KOPT-K1 (cell line): Measurements from ENCODE around the gene NAV2.

Source experiments
- H3K27ac ChIP-seq: fragments of 200-600 bp; sonication (generic); 2 replicates; pipeline ENCODE4 v1.5.1; 2016; ENCODE audit warnings: antibody characterized with exemption, mild to moderate bottlenecking, low read depth, low read length; ENCODE audit not compliant: poor library complexity, severe bottlenecking
- H3K36me3 ChIP-seq: fragments of 200-600 bp; sonication (generic); 2 replicates; pipeline ENCODE4 v1.5.1; 2017; ENCODE audit warnings: antibody characterized with exemption, mild to moderate bottlenecking, low read length, moderate library complexity; ENCODE audit not compliant: insufficient read depth
- H3K9me3 ChIP-seq: fragments of 200-600 bp; sonication (generic); 2 replicates; pipeline ENCODE4 v1.5.1; 2017; ENCODE audit warnings: antibody characterized with exemption, low read length, mild to moderate bottlenecking; ENCODE audit not compliant: insufficient read depth, poor library complexity, severe bottlenecking

Gene NAV2

DNA sequence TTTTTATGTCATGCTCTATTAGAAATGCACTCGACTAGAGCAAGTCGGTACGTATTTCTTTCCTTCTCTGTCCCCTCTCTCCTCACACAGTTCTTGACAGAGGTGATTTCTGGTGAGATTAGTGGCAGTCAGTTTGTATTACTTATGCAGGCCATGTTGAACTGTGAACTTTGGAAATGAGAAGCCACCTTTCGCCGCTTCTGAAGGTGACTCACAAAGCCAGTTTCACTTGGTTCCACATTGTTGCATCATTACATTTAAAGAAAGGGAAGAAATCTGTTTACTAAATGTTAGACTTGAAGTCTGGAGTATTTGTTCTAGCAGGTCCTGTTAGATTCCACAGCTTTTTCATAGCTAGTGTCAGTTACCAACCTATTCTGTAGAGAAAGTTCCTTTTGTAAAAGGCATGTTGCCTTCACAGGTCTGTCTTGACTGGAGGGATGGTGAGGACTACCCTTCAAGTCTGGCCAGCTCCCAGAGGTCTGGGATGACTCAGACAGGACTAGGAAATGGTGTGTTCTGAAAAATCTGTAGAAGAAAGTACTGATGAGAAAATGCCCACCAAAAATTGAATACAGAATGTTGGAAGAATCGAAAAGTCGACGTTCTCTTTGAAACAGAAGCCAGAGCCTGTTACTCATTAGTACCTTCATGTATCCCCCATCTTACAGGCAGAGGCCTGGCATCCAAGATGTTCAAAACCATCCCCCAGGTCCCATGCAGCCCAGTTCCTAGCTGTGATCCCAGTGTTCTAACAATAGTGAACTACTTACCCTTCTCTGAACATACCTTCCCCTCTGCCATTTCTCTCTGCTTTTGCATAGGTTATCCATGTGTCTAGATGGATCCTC, 266.3 kb downstream of the NAV2 start:
- Histone ChIP-seq H3K9me3 (no peaks in the 10 kb centered on the region), H3K36me3 (no peaks in the 10 kb centered on the region), H3K27ac (no peak overlapping the region)

DNA sequence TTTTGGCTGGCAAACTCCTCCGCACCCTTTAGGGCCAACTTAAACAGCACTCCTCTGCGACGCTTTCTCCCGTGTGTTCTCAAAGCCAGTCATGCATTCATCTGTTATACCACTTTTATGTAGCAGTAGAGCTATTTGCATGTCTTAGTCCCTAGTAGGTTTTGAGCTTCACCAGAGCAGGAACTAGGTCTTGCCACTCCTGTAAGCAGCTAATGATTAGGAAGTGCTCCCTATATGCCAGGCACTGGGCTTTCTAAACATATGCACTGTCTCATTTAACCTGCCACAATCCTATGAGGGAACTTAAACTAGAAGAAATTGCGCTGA, 266.8 kb downstream of the NAV2 start:
- Histone ChIP-seq H3K36me3 (no peaks in the 10 kb centered on the region), H3K27ac (no peak overlapping the region), H3K9me3 (no peaks in the 10 kb centered on the region)

DNA sequence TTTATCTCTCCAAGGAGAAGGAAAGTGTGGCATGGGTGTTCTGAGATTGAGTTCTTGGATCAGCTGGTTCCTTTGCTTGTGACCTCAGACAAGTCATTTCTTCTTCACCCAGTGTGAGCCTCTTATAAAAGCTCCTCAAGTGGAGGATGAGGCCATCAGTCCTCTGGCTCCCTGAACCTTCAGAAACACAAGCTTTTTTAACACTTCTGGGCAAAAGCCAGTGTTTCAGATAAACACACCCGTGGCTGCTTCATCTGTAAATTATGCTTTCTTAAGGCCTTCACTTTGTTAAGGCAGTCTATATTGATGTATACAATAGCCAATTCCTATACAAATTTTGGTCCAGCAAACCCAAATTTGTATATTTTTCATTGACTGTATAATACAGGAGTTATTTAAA, 267.8 kb downstream of the NAV2 start:
- Histone ChIP-seq H3K27ac (no peak overlapping the region), H3K36me3 (no peaks in the 10 kb centered on the region), H3K9me3 (no peaks in the 10 kb centered on the region)

DNA sequence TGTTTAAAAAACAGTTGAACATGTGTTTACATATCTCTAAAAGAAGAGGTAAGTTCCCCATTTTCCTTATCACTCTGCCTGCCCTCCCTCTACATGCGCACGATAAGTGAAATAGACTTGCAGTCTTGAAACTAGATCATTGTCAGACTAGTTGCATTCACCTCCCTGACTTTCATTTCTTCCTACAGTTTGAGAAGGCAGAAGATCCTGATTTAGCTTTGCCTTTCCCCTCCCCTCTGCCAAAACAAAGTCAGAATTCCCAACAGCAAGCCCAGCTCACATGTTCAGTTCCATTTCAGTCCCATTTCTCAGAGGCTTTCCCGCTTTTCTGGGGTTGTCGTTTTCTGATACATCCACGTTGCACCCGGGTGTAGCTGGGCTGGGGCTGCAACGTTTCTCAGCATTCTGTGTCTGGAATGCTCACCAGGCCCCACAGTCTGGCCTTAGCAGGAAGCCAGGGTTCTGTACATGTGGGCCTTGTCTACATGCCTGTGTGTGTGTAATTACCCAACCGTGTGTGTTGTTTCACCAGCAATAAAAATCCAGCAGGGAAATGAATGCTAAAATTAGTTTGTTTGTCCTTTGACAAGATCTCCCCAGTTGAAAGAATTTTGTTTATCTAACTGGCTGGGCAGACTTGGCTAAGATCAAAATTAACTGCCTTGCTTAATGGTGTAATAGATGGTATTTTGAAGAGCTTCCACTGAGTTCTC, 268.5 kb downstream of the NAV2 start:
- H3K9me3 ChIP-seq: no peaks in the 10 kb centered on the region
- no peaks in the 10 kb centered on the region for H3K36me3 ChIP-seq
- no peak overlapping the region for H3K27ac ChIP-seq

DNA sequence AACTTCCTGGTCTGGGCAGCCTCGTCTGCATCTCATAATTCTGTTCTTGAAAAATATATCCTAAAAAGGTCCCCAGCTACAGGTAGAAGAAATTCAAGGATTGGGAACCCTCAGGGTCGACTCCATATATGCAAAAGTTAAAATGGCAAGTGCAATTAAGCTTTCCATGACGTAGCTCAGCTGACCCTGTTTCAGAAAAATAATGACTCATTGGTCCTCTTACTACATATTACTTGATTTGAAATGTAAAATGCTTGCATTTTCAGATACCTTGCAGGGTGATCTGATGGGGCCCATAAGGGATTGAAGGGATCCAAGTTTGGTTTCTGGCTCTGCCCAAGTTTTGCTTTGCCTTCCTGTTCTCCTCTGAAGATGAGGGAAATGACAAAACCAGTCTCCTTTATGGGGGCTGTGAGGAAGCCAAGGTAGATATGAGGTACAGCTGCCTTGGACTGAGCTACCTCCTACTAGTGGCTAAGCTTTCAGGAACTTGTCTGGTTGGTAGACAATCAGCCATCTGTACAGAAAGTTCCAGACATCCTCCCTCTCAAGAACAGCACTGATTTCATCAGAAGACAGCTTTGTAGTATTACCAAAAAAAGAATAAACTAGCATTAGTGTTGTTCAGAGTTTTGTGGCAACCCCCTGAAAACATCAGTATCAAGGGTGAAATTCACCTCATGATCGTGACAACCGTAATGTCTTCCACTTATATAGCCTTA, 270.3 kb downstream of the NAV2 start:
- H3K36me3 ChIP-seq: no peaks in the 10 kb centered on the region
- H3K9me3 ChIP-seq: no peaks in the 10 kb centered on the region
- no peak overlapping the region for H3K27ac ChIP-seq

DNA sequence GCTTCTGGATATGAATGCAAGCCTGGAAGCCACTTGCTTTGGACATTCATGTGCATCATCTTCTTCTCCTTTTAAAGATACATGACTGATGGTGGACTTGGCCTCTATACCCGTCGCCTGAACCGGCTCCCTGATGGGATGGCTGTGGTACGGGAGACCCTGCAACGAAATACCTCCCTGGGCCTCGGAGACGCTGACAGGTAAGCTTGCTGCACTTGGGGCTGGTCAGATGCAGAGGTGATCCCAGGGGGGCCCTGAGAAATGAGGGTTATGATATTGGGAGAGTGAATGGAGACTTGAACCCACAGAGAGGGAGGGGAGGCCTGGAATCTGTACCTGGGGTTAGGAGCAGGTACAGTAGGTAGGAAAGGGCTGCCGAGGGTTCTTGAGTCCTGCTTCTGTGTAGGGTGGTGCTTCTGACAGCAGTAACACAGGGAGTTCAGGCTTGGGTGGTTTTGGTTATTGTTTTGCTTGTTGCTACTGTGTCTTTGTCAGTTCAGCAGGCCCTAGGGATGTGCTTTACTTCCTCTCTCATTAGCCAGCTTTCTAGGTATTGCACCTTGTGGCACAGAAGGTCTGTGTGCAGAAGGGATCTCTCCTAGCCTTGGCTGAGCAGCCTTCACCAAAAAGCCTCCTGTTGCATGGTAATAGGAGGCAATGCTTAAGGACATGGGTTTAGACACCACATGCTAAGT, 271.6 kb downstream of the NAV2 start:
- no peaks in the 10 kb centered on the region for H3K36me3 ChIP-seq

DNA sequence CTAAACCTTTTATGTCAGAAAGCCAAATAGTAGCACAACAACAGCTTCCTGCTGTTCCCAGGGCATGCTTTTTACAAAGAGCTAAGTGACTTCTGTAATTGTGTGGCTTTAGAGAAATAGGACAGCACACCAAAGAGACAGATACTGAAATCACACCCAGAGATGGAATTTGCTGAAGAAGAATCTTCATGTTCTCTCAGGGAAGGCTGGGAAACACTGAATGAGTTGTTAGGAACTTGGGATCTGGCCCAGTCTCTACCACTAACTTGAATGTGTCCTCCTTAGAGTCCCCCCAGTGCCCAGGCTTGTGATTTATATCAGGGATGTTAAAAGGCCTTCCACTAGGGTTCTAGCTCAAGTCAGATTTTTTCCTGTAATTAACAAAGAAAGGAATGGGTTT, 272.5 kb downstream of the NAV2 start:
- Histone ChIP-seq H3K9me3 (no peaks in the 10 kb centered on the region), H3K36me3 (no peaks in the 10 kb centered on the region), H3K27ac (no peak overlapping the region)

More for the DNA sequence above, 271.6 kb downstream of the NAV2 start:
- Histone ChIP-seq H3K9me3 (no peaks in the 10 kb centered on the region), H3K27ac (no peak overlapping the region)

DNA sequence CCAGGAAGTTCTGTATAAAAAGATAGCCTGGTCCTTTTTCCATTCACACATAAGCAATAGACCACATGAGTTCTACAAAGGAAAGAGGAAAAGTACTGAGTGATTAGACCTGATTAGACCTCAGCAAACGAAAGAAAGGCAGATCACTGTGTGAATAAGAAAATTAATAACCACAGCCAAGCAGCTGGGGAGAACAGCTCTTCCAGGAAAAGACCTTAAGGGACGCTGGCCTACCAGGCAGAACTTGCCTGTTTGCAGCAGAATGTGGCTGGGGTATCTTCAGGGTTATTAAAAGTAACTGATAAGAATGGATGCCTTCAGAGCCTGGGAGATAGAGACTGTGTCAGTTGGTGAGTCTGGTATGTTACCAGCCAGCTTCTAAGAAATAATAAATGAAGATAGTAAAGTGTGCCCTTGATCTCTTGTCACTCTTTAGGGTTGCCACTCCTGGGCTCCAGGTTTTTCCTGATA, 274.7 kb downstream of the NAV2 start:
- Histone ChIP-seq H3K36me3 (no peaks in the 10 kb centered on the region), H3K9me3 (no peaks in the 10 kb centered on the region), H3K27ac (no peak overlapping the region)

DNA sequence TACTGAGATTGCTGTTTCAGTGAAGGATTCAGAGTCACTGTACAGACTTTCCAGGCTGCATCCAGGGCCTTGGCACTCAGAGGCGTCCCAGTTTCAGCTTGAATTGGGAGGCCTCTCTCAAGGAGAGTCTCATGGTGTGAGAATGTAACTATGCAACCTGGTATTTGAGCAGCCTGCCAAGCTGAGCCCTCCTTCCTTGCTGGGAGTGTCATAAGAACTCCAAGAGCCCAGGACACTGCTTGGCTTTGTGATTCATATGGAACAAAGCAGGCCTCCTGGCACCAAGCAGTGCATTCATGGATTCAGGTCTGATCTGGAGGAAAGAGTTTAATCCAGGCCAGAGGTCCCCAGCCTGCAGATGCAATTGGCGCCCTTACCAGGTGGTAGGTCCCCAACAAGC, 276.0 kb downstream of the NAV2 start:
- Histone ChIP-seq H3K27ac (no peak overlapping the region), H3K9me3 (no peaks in the 10 kb centered on the region), H3K36me3 (no peaks in the 10 kb centered on the region)

DNA sequence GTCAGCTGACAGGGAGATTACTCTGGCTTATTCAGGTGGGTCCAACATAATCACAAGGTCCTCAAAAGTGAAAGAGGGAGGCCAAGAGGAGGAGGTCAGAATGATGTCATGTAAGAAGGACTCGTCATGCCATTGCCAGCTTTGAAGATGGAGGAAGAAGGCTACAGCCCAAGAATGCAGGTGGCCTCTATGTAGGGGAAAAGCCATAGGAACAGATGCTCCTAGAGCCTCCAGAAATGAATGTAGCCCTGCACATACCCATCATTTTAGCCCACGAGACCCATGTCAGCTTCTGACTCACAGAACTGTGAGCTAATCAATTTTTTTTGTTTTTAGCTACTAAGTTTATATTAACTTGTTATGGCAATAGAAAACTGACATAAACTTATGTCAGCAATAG, 276.6 kb downstream of the NAV2 start:
- Histone ChIP-seq H3K9me3 (no peaks in the 10 kb centered on the region), H3K36me3 (no peaks in the 10 kb centered on the region), H3K27ac (no peak overlapping the region)

DNA sequence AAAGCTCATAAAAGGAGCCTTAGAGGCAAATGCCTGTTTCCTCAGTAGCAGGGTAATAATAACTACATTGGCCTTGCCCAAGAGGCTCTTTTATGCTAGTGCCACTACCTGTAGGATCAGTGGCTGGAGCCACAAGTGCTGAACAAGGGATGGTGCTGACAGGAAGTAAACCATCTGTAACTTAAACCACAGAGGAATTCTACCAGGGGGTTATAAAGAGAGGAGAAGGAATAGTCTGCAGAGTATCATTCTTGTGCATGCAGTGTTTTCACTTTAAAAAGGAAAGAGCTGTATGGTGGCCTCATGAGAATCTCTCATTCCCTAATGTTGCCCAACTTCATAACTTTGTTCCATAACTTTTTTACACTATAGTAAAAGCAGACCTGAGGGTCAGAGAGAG, 279.5 kb downstream of the NAV2 start:
- Histone ChIP-seq H3K36me3 (no peaks in the 10 kb centered on the region), H3K27ac (no peak overlapping the region)

DNA sequence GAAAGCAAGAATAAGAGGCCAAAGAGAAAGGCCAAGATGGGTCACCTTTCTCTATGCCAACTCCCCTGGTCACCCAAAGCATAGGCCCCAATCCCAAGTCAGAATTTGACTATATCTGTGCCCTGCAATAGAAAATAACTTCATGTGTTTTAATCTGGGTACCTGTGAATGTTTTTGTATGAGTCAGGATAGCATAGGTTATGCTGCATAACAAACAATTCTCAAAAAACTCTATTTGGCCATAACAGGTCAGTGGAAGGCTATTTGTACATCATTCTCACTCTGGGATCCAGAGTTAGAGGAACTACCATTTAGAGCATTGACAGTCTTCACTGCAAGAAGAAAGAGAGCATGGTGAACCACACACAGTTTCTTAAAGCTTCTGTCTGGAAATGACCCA, 280.4 kb downstream of the NAV2 start:
- no peaks in the 10 kb centered on the region for H3K36me3 ChIP-seq
- no peak overlapping the region for H3K27ac ChIP-seq
- H3K9me3 ChIP-seq: no peaks in the 10 kb centered on the region

More for the DNA sequence above, 279.5 kb downstream of the NAV2 start:
- no peaks in the 10 kb centered on the region for H3K9me3 ChIP-seq

DNA sequence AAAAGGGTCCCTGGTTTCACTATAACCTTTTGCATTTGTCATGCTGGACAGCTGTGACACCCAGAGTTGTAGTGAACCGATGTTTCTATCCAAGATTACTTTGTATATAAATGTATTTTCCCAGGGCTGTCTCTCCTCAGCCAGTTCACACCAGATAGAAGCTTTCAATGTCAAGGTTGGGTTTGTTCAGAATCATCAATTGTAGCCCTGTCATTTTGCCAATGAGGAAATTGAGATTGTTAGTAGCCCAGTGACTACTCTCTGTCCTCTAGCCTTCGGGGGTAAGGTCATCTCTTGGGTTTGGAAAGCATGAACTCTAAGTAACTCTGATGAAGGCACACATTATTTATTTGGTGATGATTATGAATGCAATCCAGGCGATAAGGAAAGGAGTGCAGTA, 282.0 kb downstream of the NAV2 start:
- H3K27ac ChIP-seq: no peak overlapping the region
- no peaks in the 10 kb centered on the region for H3K36me3 ChIP-seq
- H3K9me3 ChIP-seq: no peaks in the 10 kb centered on the region

DNA sequence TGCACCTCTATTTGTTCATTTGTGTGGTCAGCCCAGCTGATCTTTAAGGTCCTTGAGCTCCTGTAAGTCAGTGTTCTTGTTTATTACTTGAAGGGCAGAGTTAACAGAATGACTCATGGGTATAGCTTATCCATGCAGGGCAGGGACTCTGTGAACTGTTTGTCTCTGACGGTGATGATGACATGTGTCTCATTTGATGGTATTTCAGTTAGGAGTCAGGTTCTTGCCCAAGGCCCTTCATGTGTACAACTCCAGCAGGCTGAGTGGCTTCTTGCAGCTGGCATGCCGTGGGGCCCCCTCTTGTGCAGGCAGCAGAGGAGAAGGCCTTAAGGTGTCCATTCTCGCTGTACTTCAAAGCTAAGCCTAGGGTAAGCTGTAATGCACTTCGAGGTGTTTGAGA, 282.5 kb downstream of the NAV2 start:
- H3K9me3 ChIP-seq: no peaks in the 10 kb centered on the region
- no peaks in the 10 kb centered on the region for H3K36me3 ChIP-seq
- H3K27ac ChIP-seq: no peak overlapping the region

DNA sequence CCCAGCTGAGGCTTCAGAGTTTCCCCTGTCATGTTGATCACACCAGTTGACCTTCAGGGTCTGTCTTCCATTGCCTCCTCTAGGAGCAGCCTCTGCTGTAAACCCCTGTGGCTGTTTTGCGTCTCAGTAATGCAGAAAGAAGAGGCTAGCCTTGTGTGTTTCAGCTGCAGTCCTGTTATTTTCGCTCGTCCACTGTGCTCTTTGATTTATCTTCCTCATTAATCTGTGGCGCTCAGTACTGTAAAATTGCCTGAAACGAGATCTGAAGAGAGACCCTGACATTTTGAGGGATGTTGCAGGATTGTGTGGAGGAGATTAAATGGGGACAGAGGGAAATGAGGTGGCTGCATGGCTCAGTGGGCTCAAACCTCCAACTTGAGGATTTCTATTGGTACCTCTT, 283.9 kb downstream of the NAV2 start:
- Histone ChIP-seq H3K27ac (no peak overlapping the region), H3K36me3 (no peaks in the 10 kb centered on the region), H3K9me3 (no peaks in the 10 kb centered on the region)
